Stimulated activated naive CD8-positive, alpha-beta T cell treated with anti-CD3 and anti-CD28 coated beads, Interleukin-15, amount 100 ng/mL, for 72 hours (primary cell): ENCODE results near the gene CNTN1.
"Not testable (repeated sequence)": the region's sequence is repeated elsewhere in the genome, so short reads cannot be mapped to it uniquely, and the experiment has no call there.

Experiments used
- ATAC-seq: fragments of 150-1000 bp; cut with Tn5 transposase; 2 replicates; pipeline ENCODE4 v1.10.0; 2021; ENCODE audit warnings: mild to moderate bottlenecking, moderate library complexity
- DNase-seq, 2 donors: peaks; one replicate each; pipeline ENCODE4 v3.0.0; 2021 to 2022
- H3K27ac Mint-ChIP-seq, 2 donors: one replicate each; pipeline ENCODE4 v1.8.0; 2022; ENCODE audit warnings: mild to moderate bottlenecking in 2 of 2, mixed read lengths in 2 of 2, moderate library complexity in 2 of 2
- H3K27me3 Mint-ChIP-seq: one replicate; pipeline ENCODE4 v1.8.0; 2022; ENCODE audit warnings: mixed read lengths
- H3K4me1 Mint-ChIP-seq: one replicate; pipeline ENCODE4 v1.8.0; 2022; ENCODE audit warnings: mild to moderate bottlenecking, mixed read lengths
- H3K4me3 Mint-ChIP-seq, 2 donors: one replicate each; pipeline ENCODE4 v1.8.0; 2022; ENCODE audit warnings: mild to moderate bottlenecking in 2 of 2, mixed read lengths in 2 of 2, moderate library complexity in 1 of 2
- H3K9me3 Mint-ChIP-seq, 2 donors: one replicate each; pipeline ENCODE4 v1.8.0; 2022; ENCODE audit warnings: mixed read lengths in 2 of 2

Gene CNTN1

GRCh38 chr12:40730281-40730680 is 38.0 kb downstream of the CNTN1 start:
- H3K4me1 Mint-ChIP-seq = no peaks in the 10 kb centered on the region
- ATAC-seq (no peak), DNase-seq (no peak)
- H3K27ac Mint-ChIP-seq = no peak overlapping the region
- H3K27me3 Mint-ChIP-seq = no peaks in the 10 kb centered on the region
- H3K4me3 Mint-ChIP-seq = no peak overlapping the region
- no peaks in the 10 kb centered on the region for H3K9me3 Mint-ChIP-seq

GRCh38 chr12:40733871-40734270 is 41.6 kb downstream of the CNTN1 start:
- DNase-seq (no peak), ATAC-seq (no peak)
- no peaks in the 10 kb centered on the region for H3K9me3 Mint-ChIP-seq
- H3K27me3 Mint-ChIP-seq = no peaks in the 10 kb centered on the region
- no peaks in the 10 kb centered on the region for H3K4me1 Mint-ChIP-seq
- H3K4me3 Mint-ChIP-seq = no peak overlapping the region
- no peak overlapping the region for H3K27ac Mint-ChIP-seq

- no peaks in the 10 kb centered on the region for H3K9me3 Mint-ChIP-seq
Observed at GRCh38 chr12:40734276-40734675, 42.0 kb downstream of the CNTN1 start.

GRCh38 chr12:40735551-40736230 is 43.5 kb downstream of the CNTN1 start:
- no peaks in the 10 kb centered on the region for H3K9me3 Mint-ChIP-seq

More at GRCh38 chr12:40734276-40734675, 42.0 kb downstream of the CNTN1 start:
- no peaks in the 10 kb centered on the region for H3K27me3 Mint-ChIP-seq
- no peak overlapping the region for H3K27ac Mint-ChIP-seq
- no peaks in the 10 kb centered on the region for H3K4me1 Mint-ChIP-seq
- no peak for DNase-seq
- no peak overlapping the region for H3K4me3 Mint-ChIP-seq
- no peak for ATAC-seq

GRCh38 chr12:40737416-40737815 is 45.2 kb downstream of the CNTN1 start:
- not testable (repeated sequence) for H3K4me1 Mint-ChIP-seq, H3K9me3 Mint-ChIP-seq, DNase-seq, H3K4me3 Mint-ChIP-seq, H3K27me3 Mint-ChIP-seq, H3K27ac Mint-ChIP-seq, ATAC-seq

More at GRCh38 chr12:40735551-40736230, 43.5 kb downstream of the CNTN1 start:
- Mint-ChIP-seq H3K4me3 (no peak overlapping the region), H3K27me3 (no peaks in the 10 kb centered on the region), H3K4me1 (no peaks in the 10 kb centered on the region), H3K27ac (no peak overlapping the region)
- DNase-seq (no peak), ATAC-seq (no peak)

- H3K4me3 Mint-ChIP-seq = no peak overlapping the region
- no peak for ATAC-seq
- no peaks in the 10 kb centered on the region for H3K27me3 Mint-ChIP-seq
- no peak for DNase-seq
- H3K4me1 Mint-ChIP-seq = no peaks in the 10 kb centered on the region
- H3K9me3 Mint-ChIP-seq = peaks cover 3 to 10% of the 10 kb centered on the region in 2 donors
- no peak overlapping the region for H3K27ac Mint-ChIP-seq
Observed at GRCh38 chr12:40738856-40739255, 46.6 kb downstream of the CNTN1 start.

GRCh38 chr12:40742041-40742440 is 49.8 kb downstream of the CNTN1 start:
- DNase-seq = no peak
- Mint-ChIP-seq H3K27ac (no peak overlapping the region), H3K9me3 (peaks cover 4 to 12% of the 10 kb centered on the region in 2 donors), H3K4me1 (no peaks in the 10 kb centered on the region), H3K27me3 (no peaks in the 10 kb centered on the region), H3K4me3 (no peak overlapping the region)
- no peak for ATAC-seq

GRCh38 chr12:40745386-40745785 is 53.1 kb downstream of the CNTN1 start:
- Mint-ChIP-seq H3K4me1 (no peaks in the 10 kb centered on the region), H3K9me3 (peaks cover 4 to 18% of the 10 kb centered on the region in 2 donors), H3K27me3 (no peaks in the 10 kb centered on the region), H3K4me3 (no peak overlapping the region), H3K27ac (no peak overlapping the region)
- DNase-seq = no peak
- ATAC-seq = no peak

GRCh38 chr12:40749863-40750262 is 57.6 kb downstream of the CNTN1 start:
- Mint-ChIP-seq H3K4me1 (no peaks in the 10 kb centered on the region), H3K27ac (no peak overlapping the region), H3K27me3 (no peaks in the 10 kb centered on the region), H3K9me3 (peaks cover 0 to 7% of the 10 kb centered on the region in 2 donors), H3K4me3 (no peak overlapping the region)
- ATAC-seq (no peak), DNase-seq (no peak)

- DNase-seq = no peak
- Mint-ChIP-seq H3K9me3 (peaks cover 0 to 13% of the 10 kb centered on the region in 2 donors), H3K4me3 (no peak overlapping the region), H3K4me1 (no peaks in the 10 kb centered on the region), H3K27ac (no peak overlapping the region), H3K27me3 (no peaks in the 10 kb centered on the region)
- ATAC-seq = no peak
Observed at GRCh38 chr12:40752011-40752410, 59.8 kb downstream of the CNTN1 start.

GRCh38 chr12:40760821-40761220 is 68.6 kb downstream of the CNTN1 start:
- DNase-seq (no peak), ATAC-seq (no peak)
- Mint-ChIP-seq H3K4me1 (no peaks in the 10 kb centered on the region), H3K27me3 (no peaks in the 10 kb centered on the region), H3K27ac (no peak overlapping the region), H3K4me3 (no peak overlapping the region), H3K9me3 (peaks cover 7% of the 10 kb centered on the region in 2 donors)

- no peak for ATAC-seq
- H3K27me3 Mint-ChIP-seq = no peaks in the 10 kb centered on the region
- H3K4me3 Mint-ChIP-seq = no peak overlapping the region
- H3K4me1 Mint-ChIP-seq = no peaks in the 10 kb centered on the region
- H3K9me3 Mint-ChIP-seq = peaks cover 5 to 7% of the 10 kb centered on the region in 2 donors
- DNase-seq = no peak
- H3K27ac Mint-ChIP-seq = no peak overlapping the region
Observed at GRCh38 chr12:40762072-40762471, 69.8 kb downstream of the CNTN1 start.

GRCh38 chr12:40768125-40768864 is 76.1 kb downstream of the CNTN1 start:
- H3K4me3 Mint-ChIP-seq = no peak overlapping the region
- peaks cover 5 to 7% of the 10 kb centered on the region in 2 donors for H3K9me3 Mint-ChIP-seq
- ATAC-seq (no peak), DNase-seq (no peak)
- no peaks in the 10 kb centered on the region for H3K4me1 Mint-ChIP-seq
- no peaks in the 10 kb centered on the region for H3K27me3 Mint-ChIP-seq
- H3K27ac Mint-ChIP-seq = no peak overlapping the region

GRCh38 chr12:40769846-40770245 is 77.6 kb downstream of the CNTN1 start:
- H3K4me1 Mint-ChIP-seq = no peaks in the 10 kb centered on the region
- no peak for ATAC-seq
- no peak for DNase-seq
- no peaks in the 10 kb centered on the region for H3K27me3 Mint-ChIP-seq
- H3K4me3 Mint-ChIP-seq = no peak overlapping the region
- no peak overlapping the region for H3K27ac Mint-ChIP-seq
- H3K9me3 Mint-ChIP-seq = peaks cover 5 to 7% of the 10 kb centered on the region in 2 donors

- Mint-ChIP-seq H3K4me3 (no peak overlapping the region), H3K4me1 (no peaks in the 10 kb centered on the region), H3K27ac (no peak overlapping the region), H3K9me3 (no peaks in the 10 kb centered on the region), H3K27me3 (no peaks in the 10 kb centered on the region)
- no peak for ATAC-seq
- no peak for DNase-seq
Observed at GRCh38 chr12:40770781-40771180, 78.5 kb downstream of the CNTN1 start.

GRCh38 chr12:40775661-40776060 is 83.4 kb downstream of the CNTN1 start:
- H3K4me1 Mint-ChIP-seq = no peaks in the 10 kb centered on the region
- no peaks in the 10 kb centered on the region for H3K9me3 Mint-ChIP-seq
- no peak overlapping the region for H3K4me3 Mint-ChIP-seq
- H3K27ac Mint-ChIP-seq = no peak overlapping the region
- DNase-seq (no peak), ATAC-seq (no peak)
- no peaks in the 10 kb centered on the region for H3K27me3 Mint-ChIP-seq
